Stomach (tissue), 9 donors: Measurements from ENCODE around the gene SPATC1L. TPM values are rescaled to one million over a fixed set of nuclear protein-coding genes. Genes with fewer than 3 reads are reported as not detected.
A peak's percentile ranks its signal among the peaks of the same experiment; 100 is the strongest.

Experiments
- DNase-seq, 2 donors: peaks; one replicate each; pipeline versions ENCODE4 v3.0.0 to v3.0.0-alpha.2; 2013 to 2019
- H3K27ac ChIP-seq, 5 donors: fragments of 200-600 bp in 4 of 5; sonication (generic) in 4 of 5; one replicate each; pipeline ENCODE4 v1.5.1; 2013 to 2019; ENCODE audit warnings: mild to moderate bottlenecking in 1 of 5, moderate library complexity in 1 of 5
- H3K27me3 ChIP-seq, 3 donors: fragments of 200-600 bp; sonication (generic); one replicate each; pipeline ENCODE4 v1.5.1; 2017 to 2019; ENCODE audit warnings: mixed run types in 1 of 3
- H3K36me3 ChIP-seq, 4 donors: fragments of 200-600 bp; sonication (generic); 1 replicate in 3 of 4; 2 replicates in 1 of 4; pipeline ENCODE4 v1.5.1; 2016 to 2019
- H3K4me1 ChIP-seq, 4 donors: fragments of 200-600 bp; sonication (generic); one replicate each; pipeline ENCODE4 v1.5.1; 2016 to 2019
- H3K4me3 ChIP-seq, 4 donors: fragments of 200-600 bp; sonication (generic) in 3 of 4; one replicate each; pipeline ENCODE4 v1.5.1; 2016 to 2019; ENCODE audit warnings: mild to moderate bottlenecking in 1 of 4
- H3K9me3 ChIP-seq, 4 donors: fragments of 200-600 bp; sonication (generic); one replicate each; pipeline ENCODE4 v1.5.1; 2016 to 2019
- CTCF ChIP-seq, 7 experiments: fragments of 450-650 bp in 4 of 7; fragments of 200-600 bp in 3 of 7; sonication (generic) in 3 of 7; IDR thresholded peaks; one replicate each; pipeline ENCODE4 v1.5.1; 2016 to 2019; ENCODE audit warnings: antibody characterized with exemption in 7 of 7, control low read depth in 2 of 7, mild to moderate bottlenecking in 1 of 7
- EP300 ChIP-seq: sonication (generic); formaldehyde crosslinking; IDR thresholded peaks from one replicate; pipeline ENCODE4 v1.6.1; 2017; ENCODE audit warnings: antibody characterized with exemption
- POLR2A ChIP-seq, 4 donors: fragments of 450-650 bp; IDR thresholded peaks; one replicate each; pipeline ENCODE4 v1.6.1; 2016; ENCODE audit warnings: antibody characterized with exemption in 4 of 4, control low read depth in 2 of 4, mild to moderate bottlenecking in 1 of 4, moderate library complexity in 1 of 4
- POLR2AphosphoS5 ChIP-seq, 3 donors: sonication (generic); formaldehyde crosslinking; IDR thresholded peaks; one replicate each; pipeline ENCODE4 v1.6.1; 2016; ENCODE audit warnings: antibody characterized with exemption in 3 of 3
- WGBS, 5 donors: extraction: QIAGEN DNeasy Blood & Tissue Kit in 3 of 5; methylation state at CpG; one replicate each; pipeline versions ENCODE4 v1.1.5 to v1.1.7; 2013 to 2018; 5-methylcytosine and 5-hydroxymethylcytosine counted together
- intact Hi-C: fragments of 100-400 bp; cut with DNase I; formaldehyde crosslinking; loops from one replicate; pipeline ENCODE4 v1.15.1; 2023; ENCODE audit warnings: low total_unique reads
- polyA plus RNA-seq, 3 donors: library from polyadenylated mRNA; stranded (reverse); fragments of 200-250 nt; gene quantifications; one replicate each; pipeline ENCODE4 v1.2.3, GENCODE V29; 2013
- total RNA-seq, 5 donors: library from RNA; depleted of rRNA; stranded (reverse); fragments of >200 nt; gene quantifications; one replicate each; pipeline versions ENCODE4 v1.1.0 to v1.2.3, GENCODE V29; 2014 to 2016
- donor health status: healthy with polysubstance abuse.
- donor health status: Bipolar disorder and iron deficiency.
- donor health status: healthy.

The SPATC1L gene
- total and polyA plus RNA-seq, 8 donors: 0.72 to 26.4 (median 12.5) TPM; not detected in 1

- Histone ChIP-seq H3K27ac (peak overlapping the region in 1 of 5 donors; percentile 38), H3K4me3 (no peak overlapping the region), H3K9me3 (no peaks in the 10 kb centered on the region), H3K36me3 (peaks cover 0 to 18% (median 0%) of the 10 kb centered on the region in 4 donors), H3K4me1 (peaks cover 0 to 24% (median 8%) of the 10 kb centered on the region in 4 donors), H3K27me3 (peaks cover 0 to 14% (median 0%) of the 10 kb centered on the region in 3 donors)
- intact Hi-C loops: no loop called here
- WGBS, 5 donors: 71 to 94% (median 89%) methylated on average over 5 to 16 of the region's 16 CpGs
- TF ChIP-seq POLR2A (IDR thresholded peaks at IDR 0.05): no peak
- no peak for TF ChIP-seq POLR2AphosphoS5 (IDR thresholded peaks at IDR 0.05)
- no peak for TF ChIP-seq CTCF (IDR thresholded peaks at IDR 0.05)
- TF ChIP-seq EP300: no peak
- peak in 1 of 2 donors; percentile 6 for DNase-seq
Measured at GRCh38 chr21:46181953-46182547, 2.2 kb downstream of the SPATC1L start.

GRCh38 chr21:46181436-46181835 is 2.8 kb downstream of the SPATC1L start:
- no peak overlapping the region for H3K4me3 ChIP-seq
- 86 to 92% (median 89%) methylated on average over 12 to 19 of the region's 19 CpGs for WGBS, 5 donors
- intact Hi-C loops: no loop called here
- no peak for DNase-seq
- peaks cover 0 to 24% (median 8%) of the 10 kb centered on the region in 4 donors for H3K4me1 ChIP-seq
- no peak for TF ChIP-seq POLR2A (IDR thresholded peaks at IDR 0.05)
- TF ChIP-seq POLR2AphosphoS5 (IDR thresholded peaks at IDR 0.05): no peak
- no peak for TF ChIP-seq CTCF (IDR thresholded peaks at IDR 0.05)
- no peak for TF ChIP-seq EP300
- H3K36me3 ChIP-seq: peaks cover 0 to 18% (median 0%) of the 10 kb centered on the region in 4 donors
- peaks cover 0 to 4% (median 0%) of the 10 kb centered on the region in 4 donors for H3K9me3 ChIP-seq
- peaks cover 0 to 14% (median 0%) of the 10 kb centered on the region in 3 donors for H3K27me3 ChIP-seq
- no peak overlapping the region for H3K27ac ChIP-seq

- TF ChIP-seq POLR2AphosphoS5 (IDR thresholded peaks at IDR 0.05) (no peak), EP300 (no peak), POLR2A (IDR thresholded peaks at IDR 0.05) (no peak), CTCF (IDR thresholded peaks at IDR 0.05) (no peak)
- no peak overlapping the region for H3K4me3 ChIP-seq
- WGBS, 5 donors: 87 to 94% (median 91%) methylated on average over 5 to 26 of the region's 26 CpGs
- peaks cover 0 to 18% (median 0%) of the 10 kb centered on the region in 4 donors for H3K36me3 ChIP-seq
- H3K27ac ChIP-seq: no peak overlapping the region
- peaks cover 0 to 14% (median 0%) of the 10 kb centered on the region in 3 donors for H3K27me3 ChIP-seq
- H3K4me1 ChIP-seq: peaks cover 0 to 24% (median 8%) of the 10 kb centered on the region in 4 donors
- intact Hi-C loops: no loop called here
- H3K9me3 ChIP-seq: peaks cover 0 to 5% (median 0%) of the 10 kb centered on the region in 4 donors
- no peak for DNase-seq
Measured at GRCh38 chr21:46180778-46181391, 3.4 kb downstream of the SPATC1L start.

GRCh38 chr21:46180079-46180722 is 4.1 kb downstream of the SPATC1L start:
- no peak for DNase-seq
- intact Hi-C loops: no loop called here
- 76 to 80% (median 77%) methylated on average over 24 of the region's 24 CpGs for WGBS, 5 donors
- no peak overlapping the region for H3K4me3 ChIP-seq
- no peak for TF ChIP-seq CTCF (IDR thresholded peaks at IDR 0.05)
- TF ChIP-seq POLR2AphosphoS5 (IDR thresholded peaks at IDR 0.05): no peak
- TF ChIP-seq POLR2A (IDR thresholded peaks at IDR 0.05): no peak
- no peak for TF ChIP-seq EP300
- H3K4me1 ChIP-seq: peaks cover 0 to 24% (median 6%) of the 10 kb centered on the region in 4 donors
- peaks cover 0 to 14% (median 0%) of the 10 kb centered on the region in 3 donors for H3K27me3 ChIP-seq
- H3K9me3 ChIP-seq: peaks cover 0 to 5% (median 0%) of the 10 kb centered on the region in 4 donors
- H3K36me3 ChIP-seq: peaks cover 0 to 18% (median 0%) of the 10 kb centered on the region in 4 donors
- no peak overlapping the region for H3K27ac ChIP-seq
